ENCODE measurements around the gene TOMM20L. TPM values are rescaled to one million over a fixed set of nuclear protein-coding genes. Genes with fewer than 3 reads are reported as not detected.

Gene TOMM20L
- total RNA-seq, 4 donors from 2014 or later: not detected

GRCh38 chr14:58427281-58428117 lies 31.8 kb downstream of the TOMM20L start, which contains the start of the genes KIAA0586 and TIMM9:
KIAA0586 (plus strand) TSS chr14:58427719; CDS start chr14:58428265, 546 bp downstream.
TIMM9 (minus strand) TSS chr14:58427531; CDS start chr14:58411945, 15,586 bp downstream.
- TF ChIP-seq CTCF (IDR thresholded peaks at IDR 0.05) (peak in 2 of 6 experiments; percentile 4 to 16), POLR2A (IDR thresholded peaks at IDR 0.05) (peak; percentile 65 to 86)
- H3K27ac ChIP-seq: peak within 1 kb of the TSS; percentile 83 to 92 (median 88)

GRCh38 chr14:58428118-58428683 lies 32.5 kb downstream of the TOMM20L start:
- Histone ChIP-seq H3K27ac (peak overlapping the region; percentile 83 to 92 (median 88)), H3K9me3 (no peaks in the 10 kb centered on the region), H3K27me3 (no peaks in the 10 kb centered on the region), H3K36me3 (peaks cover 0 to 20% (median 0%) of the 10 kb centered on the region in 3 donors), H3K4me1 (peaks cover 0 to 17% (median 3%) of the 10 kb centered on the region in 4 donors), H3K4me3 (peak overlapping the region; percentile 50 to 95 (median 84))
- no peak for TF ChIP-seq POLR2A (IDR thresholded peaks at IDR 0.05)
- no peak for TF ChIP-seq CTCF (IDR thresholded peaks at IDR 0.05)
- no peak for DNase-seq

More at GRCh38 chr14:58427281-58428117, 31.8 kb downstream of the TOMM20L start, which contains the start of the genes KIAA0586 and TIMM9:
- Histone ChIP-seq H3K9me3 (no peaks in the 10 kb centered on the region), H3K27me3 (no peaks in the 10 kb centered on the region), H3K4me3 (peak within 1 kb of the TSS; percentile 50 to 95 (median 84)), H3K36me3 (peaks cover 0 to 14% (median 0%) of the 10 kb centered on the region in 3 donors), H3K4me1 (peaks cover 0 to 17% (median 3%) of the 10 kb centered on the region in 4 donors)
- DNase-seq: peak; percentile 94 to 98 (median 94)

- Histone ChIP-seq H3K9me3 (no peaks in the 10 kb centered on the region), H3K4me3 (no peak overlapping the region), H3K27me3 (no peaks in the 10 kb centered on the region), H3K4me1 (peaks cover 0 to 17% (median 3%) of the 10 kb centered on the region in 4 donors), H3K27ac (no peak overlapping the region), H3K36me3 (peaks cover 0 to 28% (median 0%) of the 10 kb centered on the region in 3 donors)
- DNase-seq: no peak
- no peak for TF ChIP-seq POLR2A (IDR thresholded peaks at IDR 0.05)
- no peak for TF ChIP-seq CTCF (IDR thresholded peaks at IDR 0.05)
These were observed 34.4 kb downstream of the TOMM20L start for GRCh38 chr14:58430156-58430555.

- H3K4me3 ChIP-seq: no peak overlapping the region
- H3K27ac ChIP-seq: no peak overlapping the region
- H3K4me1 ChIP-seq: no peaks in the 10 kb centered on the region
- no peaks in the 10 kb centered on the region for H3K27me3 ChIP-seq
- no peaks in the 10 kb centered on the region for H3K9me3 ChIP-seq
- TF ChIP-seq CTCF (IDR thresholded peaks at IDR 0.05) (no peak), POLR2A (IDR thresholded peaks at IDR 0.05) (no peak)
- H3K36me3 ChIP-seq: peaks cover 0 to 45% (median 0%) of the 10 kb centered on the region in 3 donors
- no peak for DNase-seq
These were observed 43.7 kb downstream of the TOMM20L start for GRCh38 chr14:58439476-58439875.

- no peak for DNase-seq
- Histone ChIP-seq H3K9me3 (no peaks in the 10 kb centered on the region), H3K4me1 (no peaks in the 10 kb centered on the region), H3K4me3 (no peak overlapping the region), H3K27ac (no peak overlapping the region), H3K36me3 (peaks cover 0 to 52% (median 0%) of the 10 kb centered on the region in 3 donors), H3K27me3 (no peaks in the 10 kb centered on the region)
- TF ChIP-seq POLR2A (IDR thresholded peaks at IDR 0.05) (no peak), CTCF (IDR thresholded peaks at IDR 0.05) (no peak)
These were observed 48.9 kb downstream of the TOMM20L start for GRCh38 chr14:58444627-58445026.

Data from Peyer's patch (tissue), 4 donors.